ENCODE results near the gene TCP11L2.
A peak's percentile ranks its signal among the peaks of the same experiment; 100 is the strongest.
"Not testable (repeated sequence)": the region's sequence is repeated elsewhere in the genome, so short reads cannot be mapped to it uniquely, and the experiment has no call there.

TCP11L2 gene

GRCh38 chr12:106343214-106343528 lies 40.6 kb downstream of the TCP11L2 start:
- DNase-seq (ENCODE audit: low read depth, low spot score), result no peak

GRCh38 chr12:106344131-106344530 lies 41.6 kb downstream of the TCP11L2 start:
- no peak for DNase-seq (ENCODE audit: low read depth, low spot score)

- DNase-seq (ENCODE audit: low read depth, low spot score), result peak; percentile 12
These were observed 43.2 kb downstream of the TCP11L2 start for GRCh38 chr12:106345746-106346145.

- DNase-seq (ENCODE audit: low read depth, low spot score), result no peak
These were observed 45.9 kb downstream of the TCP11L2 start for GRCh38 chr12:106348411-106348810.

GRCh38 chr12:106353175-106353574 lies 50.6 kb downstream of the TCP11L2 start:
- no peak for DNase-seq (ENCODE audit: low read depth, low spot score)

GRCh38 chr12:106357549-106358395 lies 55.2 kb downstream of the TCP11L2 start, which contains the start of gene POLR3B:
Gene POLR3B (plus strand): TSS chr12:106357748. CDS start chr12:106357880, 132 bp downstream.
- peak; percentile 89 for DNase-seq (ENCODE audit: low read depth, low spot score)

GRCh38 chr12:106358396-106359241 lies 56.1 kb downstream of the TCP11L2 start:
- DNase-seq (ENCODE audit: low read depth, low spot score), result no peak

GRCh38 chr12:106359646-106360399 lies 57.3 kb downstream of the TCP11L2 start:
- DNase-seq (ENCODE audit: low read depth, low spot score), result no peak

- no peak for DNase-seq (ENCODE audit: low read depth, low spot score)
These were observed 58.0 kb downstream of the TCP11L2 start for GRCh38 chr12:106360400-106360994.

- DNase-seq (ENCODE audit: low read depth, low spot score), result no peak
These were observed 60.4 kb downstream of the TCP11L2 start for GRCh38 chr12:106362971-106363370.

GRCh38 chr12:106364261-106364660 lies 61.7 kb downstream of the TCP11L2 start:
- DNase-seq (ENCODE audit: low read depth, low spot score), result no peak

- no peak for DNase-seq (ENCODE audit: low read depth, low spot score)
These were observed 67.3 kb downstream of the TCP11L2 start for GRCh38 chr12:106369624-106370346.

GRCh38 chr12:106378788-106379187 lies 76.3 kb downstream of the TCP11L2 start:
- DNase-seq (ENCODE audit: low read depth, low spot score), result no peak

GRCh38 chr12:106380954-106381353 lies 78.4 kb downstream of the TCP11L2 start:
- no peak for DNase-seq (ENCODE audit: low read depth, low spot score)

GRCh38 chr12:106381866-106382265 lies 79.3 kb downstream of the TCP11L2 start:
- not testable (repeated sequence) for DNase-seq (ENCODE audit: low read depth, low spot score)

- no peak for DNase-seq (ENCODE audit: low read depth, low spot score)
These were observed 84.4 kb downstream of the TCP11L2 start for GRCh38 chr12:106386813-106387535.

- no peak for DNase-seq (ENCODE audit: low read depth, low spot score)
These were observed 85.4 kb downstream of the TCP11L2 start for GRCh38 chr12:106387848-106388377.

- DNase-seq (ENCODE audit: low read depth, low spot score), result no peak
These were observed 86.6 kb downstream of the TCP11L2 start for GRCh38 chr12:106389151-106389550.

- DNase-seq (ENCODE audit: low read depth, low spot score), result no peak
These were observed 90.2 kb downstream of the TCP11L2 start for GRCh38 chr12:106392759-106393158.

Data from smooth muscle cell of the brain vasculature (primary cell).